HG02623 (cell line): ENCODE results near the gene PHACTR4.
A peak's percentile ranks its signal among the peaks of the same experiment; 100 is the strongest.
"Not testable (repeated sequence)": the region's sequence is repeated elsewhere in the genome, so short reads cannot be mapped to it uniquely, and the experiment has no call there.

Experiments
- ATAC-seq: cut with Tn5 transposase; IDR thresholded peaks from one replicate; pipeline ENCODE4 v1.9.1; 2021; ENCODE audit warnings: moderate library complexity; ENCODE audit not compliant: unreplicated experiment

The PHACTR4 gene

GRCh38 chr1:28370239-28371009 lies 884 bp downstream of the PHACTR4 start:
- peak; percentile 14 for ATAC-seq

DNA sequence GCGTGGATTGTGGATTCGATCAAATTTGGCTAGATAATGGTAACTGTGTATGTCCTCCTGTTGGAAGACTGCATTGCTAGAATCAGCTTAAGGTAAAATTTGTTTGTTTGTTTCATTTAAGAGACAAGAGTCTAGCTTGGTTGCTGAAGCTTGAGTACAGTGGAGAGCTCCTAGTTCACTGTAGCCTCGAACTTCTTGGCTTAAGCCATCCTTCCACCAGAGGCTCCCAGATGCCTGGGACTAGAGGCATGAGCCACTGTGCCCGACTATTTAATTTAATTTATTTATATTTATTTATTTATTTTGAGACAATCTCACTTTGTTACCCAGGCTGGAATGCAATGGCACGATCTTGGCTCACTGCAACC lies 1.5 kb downstream of the PHACTR4 start:
- no peak for ATAC-seq

- ATAC-seq: not testable (repeated sequence)
Measured at GRCh38 chr1:28373450-28373849, 3.9 kb downstream of the PHACTR4 start.

DNA sequence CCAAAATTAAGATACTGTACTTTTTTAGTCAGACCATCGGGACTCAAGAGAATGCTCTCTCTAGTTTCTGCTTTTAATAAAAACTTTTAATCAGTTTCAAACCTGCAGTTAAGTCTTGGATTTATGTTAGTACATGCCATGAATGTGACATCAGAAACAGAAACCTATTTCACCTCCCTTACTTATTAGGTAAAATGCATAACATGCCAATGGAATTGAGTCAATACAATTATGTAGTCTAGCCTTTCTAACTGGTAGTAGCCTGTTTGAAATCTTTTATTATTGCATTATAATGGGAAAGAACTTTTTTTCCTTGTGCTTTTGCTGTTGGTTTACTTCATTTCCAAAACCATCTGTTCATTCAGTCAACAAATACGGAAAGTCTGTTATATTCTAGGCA lies 4.8 kb downstream of the PHACTR4 start:
- no peak for ATAC-seq

GRCh38 chr1:28375598-28375997 lies 6.1 kb downstream of the PHACTR4 start:
- not testable (repeated sequence) for ATAC-seq

DNA sequence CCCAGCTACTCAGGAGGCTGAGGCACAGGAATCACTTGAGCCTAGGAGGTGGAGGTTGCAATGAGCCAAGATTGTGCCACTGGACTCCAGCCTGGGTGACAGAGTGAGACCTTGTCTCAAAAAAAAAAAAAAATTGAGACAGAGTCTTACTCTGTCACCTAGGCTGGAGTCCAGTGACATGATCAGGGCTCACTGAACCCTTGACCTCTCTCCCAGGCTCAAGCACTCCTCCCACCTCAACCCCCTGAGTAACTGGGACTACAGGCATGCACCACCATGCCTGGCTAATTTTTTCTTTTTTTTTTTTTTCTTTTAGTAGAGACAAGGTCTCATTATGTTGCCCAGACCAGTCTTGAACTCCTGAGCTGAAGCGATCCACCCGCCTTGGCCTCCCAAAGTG lies 6.7 kb downstream of the PHACTR4 start:
- not testable (repeated sequence) for ATAC-seq

DNA sequence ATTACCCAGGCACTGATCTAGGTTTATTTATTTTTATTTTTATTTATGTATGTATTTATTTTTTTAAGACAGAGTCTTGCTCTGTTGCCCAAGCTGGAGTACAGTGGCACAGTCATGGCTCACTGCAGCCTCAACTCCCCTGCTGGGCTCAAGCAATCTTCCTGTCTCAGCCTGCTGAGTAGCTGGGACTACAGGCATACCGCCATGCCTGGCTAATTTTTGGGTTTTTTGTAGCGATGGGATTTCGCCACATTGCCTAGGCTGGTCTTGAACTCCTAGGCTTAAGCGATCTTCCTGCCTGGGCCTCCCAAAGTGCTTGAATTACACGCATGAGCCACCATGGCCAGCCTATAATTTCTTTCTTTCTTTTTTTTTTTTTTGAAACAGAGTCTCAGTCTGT lies 9.4 kb downstream of the PHACTR4 start:
- ATAC-seq: no peak

- no peak for ATAC-seq
Measured at GRCh38 chr1:28380394-28380793, 10.9 kb downstream of the PHACTR4 start.

DNA sequence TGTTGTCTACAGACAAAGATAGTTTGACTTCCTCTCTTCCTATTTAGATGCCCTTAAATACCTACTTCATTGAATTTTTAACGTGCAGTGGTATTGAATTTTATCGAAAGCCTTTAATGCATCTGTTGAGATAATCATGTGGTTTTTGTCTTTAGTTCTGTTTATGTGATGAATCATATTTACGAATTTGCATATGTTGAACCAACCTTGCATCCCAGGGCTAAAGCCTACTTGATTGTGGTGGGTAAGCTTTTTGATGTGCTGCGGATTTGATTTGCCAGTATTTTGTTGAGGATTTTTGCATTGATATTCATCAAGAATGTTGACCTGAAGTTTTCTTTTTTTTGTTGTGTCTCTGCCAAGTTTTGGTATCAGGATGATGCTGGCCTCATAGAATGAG lies 14.2 kb downstream of the PHACTR4 start:
- not testable (repeated sequence) for ATAC-seq

DNA sequence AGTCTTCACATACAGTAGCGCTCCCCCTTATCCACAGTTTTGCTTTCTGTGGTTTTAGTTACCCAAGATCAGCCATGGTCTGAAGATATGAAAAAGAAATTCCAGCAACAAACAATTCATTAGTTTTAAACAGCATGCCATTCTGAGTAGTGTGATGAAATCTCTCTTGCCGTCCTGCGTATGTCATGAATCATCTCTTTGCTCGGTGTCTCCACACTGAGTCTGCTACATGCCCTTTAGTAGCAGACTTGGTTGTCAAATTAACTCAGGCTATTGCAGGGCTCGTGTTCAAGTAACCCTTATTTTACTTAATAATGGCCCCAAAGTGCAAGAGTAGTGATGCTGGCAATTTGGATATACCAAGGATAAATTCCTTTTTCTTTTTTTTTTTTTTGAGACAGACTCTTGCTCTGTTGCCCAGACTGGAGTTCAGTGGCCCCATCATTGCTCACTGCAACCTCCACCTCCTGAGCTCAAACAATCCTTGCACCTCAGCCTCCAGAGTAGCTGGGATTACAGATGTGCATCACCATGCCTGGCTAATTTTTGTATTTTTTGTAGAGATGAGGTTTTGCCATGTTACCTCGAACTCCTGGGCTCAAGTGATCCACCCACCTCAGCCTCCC lies 22.6 kb downstream of the PHACTR4 start:
- no peak for ATAC-seq

GRCh38 chr1:28394136-28394535 lies 24.6 kb downstream of the PHACTR4 start:
- ATAC-seq: no peak

DNA sequence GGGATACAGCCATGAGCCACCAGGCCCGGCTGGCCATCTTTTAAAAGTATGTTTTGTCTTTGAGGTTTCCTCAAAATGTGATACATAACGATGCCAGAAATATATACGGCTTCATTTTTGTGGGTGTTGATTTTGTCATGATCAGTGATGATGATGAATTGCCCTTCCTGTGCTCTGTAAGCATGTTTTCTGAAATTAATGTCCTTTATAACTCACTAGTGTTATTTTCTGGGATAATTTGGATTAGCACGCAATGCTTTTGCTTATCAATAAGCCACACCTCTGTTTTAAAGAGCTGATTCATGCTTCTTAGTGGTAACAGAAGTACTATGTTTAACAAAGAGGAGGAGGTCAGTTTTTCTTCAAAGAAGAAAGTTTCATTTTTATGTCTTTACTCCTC lies 25.6 kb downstream of the PHACTR4 start:
- no peak for ATAC-seq

- no peak for ATAC-seq
Measured at GRCh38 chr1:28401760-28402159, 32.2 kb downstream of the PHACTR4 start.

DNA sequence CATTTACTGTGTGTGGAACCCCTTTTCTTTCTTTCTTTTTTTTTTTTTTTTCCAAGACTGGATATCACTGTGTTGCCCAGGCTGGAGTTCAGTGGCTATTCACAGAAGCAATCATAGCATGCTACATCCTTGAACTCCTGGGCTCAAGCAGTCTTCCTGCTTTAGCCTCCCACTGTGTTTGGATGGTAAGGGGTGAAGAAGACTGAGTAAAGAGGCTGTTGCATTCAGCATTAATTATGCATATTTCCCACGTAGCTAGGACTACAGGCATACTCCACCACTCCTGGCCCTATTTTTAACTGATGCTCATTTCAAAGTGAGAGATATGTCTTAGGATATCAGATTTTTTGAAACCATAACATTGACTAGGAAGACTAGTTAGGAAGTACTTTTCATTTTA lies 39.5 kb downstream of the PHACTR4 start:
- no peak for ATAC-seq

GRCh38 chr1:28411656-28412055 lies 42.1 kb downstream of the PHACTR4 start:
- ATAC-seq: no peak

- ATAC-seq: no peak
Measured at GRCh38 chr1:28412731-28413130, 43.2 kb downstream of the PHACTR4 start.

GRCh38 chr1:28416509-28417194 lies 47.1 kb downstream of the PHACTR4 start:
- no peak for ATAC-seq

DNA sequence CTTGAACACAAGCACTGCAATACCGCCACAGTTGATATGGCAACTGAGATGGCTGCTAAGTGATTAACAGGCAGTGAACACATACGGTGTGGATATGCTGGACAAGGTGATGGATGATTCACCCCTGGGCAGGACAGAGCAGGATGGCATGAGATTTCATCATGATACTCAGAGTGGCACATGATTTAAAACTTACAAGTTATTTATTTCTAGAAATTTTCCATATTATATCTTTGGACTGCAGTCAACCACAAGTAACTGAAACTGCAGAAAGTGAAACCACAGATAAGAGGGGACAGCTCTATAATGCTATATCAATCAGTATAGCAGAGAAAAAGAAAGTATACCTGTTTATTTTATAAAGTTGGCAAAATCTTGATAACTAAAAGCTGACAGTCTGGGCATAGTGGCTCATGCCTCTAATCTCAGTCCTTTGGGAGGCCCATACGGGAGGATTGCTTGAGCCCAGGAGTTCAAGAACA lies 47.9 kb downstream of the PHACTR4 start:
- no peak for ATAC-seq

DNA sequence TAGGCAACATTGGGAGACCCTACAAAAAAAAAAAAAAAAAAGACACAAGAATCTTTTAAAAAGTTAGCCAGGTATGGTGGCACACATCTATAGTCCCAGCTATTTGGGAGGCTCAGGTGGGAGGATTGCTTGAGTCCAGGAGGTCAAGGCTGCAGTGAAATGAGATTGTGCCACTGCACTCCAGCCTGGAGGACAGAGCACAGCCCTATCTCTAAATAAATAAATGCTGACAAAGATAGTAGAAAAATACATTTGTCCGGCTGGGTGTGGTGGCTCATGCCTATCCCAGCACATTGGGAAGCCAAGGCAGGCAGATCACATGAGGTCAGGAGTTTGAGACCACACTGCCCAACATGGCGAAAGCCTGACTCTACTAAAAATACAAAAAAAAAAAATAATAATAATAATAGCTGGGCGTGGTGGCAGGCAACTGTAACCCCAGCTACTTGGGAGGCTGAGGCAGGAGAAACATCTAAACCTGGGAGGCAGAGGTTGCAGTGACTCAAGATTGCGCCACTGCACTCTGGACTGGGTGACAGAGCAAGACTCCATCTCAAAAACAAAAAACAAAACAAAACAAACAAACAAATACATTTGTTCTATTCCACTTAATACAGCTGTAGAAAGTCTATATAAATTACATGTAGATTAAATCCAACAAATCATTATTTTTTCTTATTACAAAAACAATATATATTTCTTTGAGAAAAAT lies 48.5 kb downstream of the PHACTR4 start:
- no peak for ATAC-seq

DNA sequence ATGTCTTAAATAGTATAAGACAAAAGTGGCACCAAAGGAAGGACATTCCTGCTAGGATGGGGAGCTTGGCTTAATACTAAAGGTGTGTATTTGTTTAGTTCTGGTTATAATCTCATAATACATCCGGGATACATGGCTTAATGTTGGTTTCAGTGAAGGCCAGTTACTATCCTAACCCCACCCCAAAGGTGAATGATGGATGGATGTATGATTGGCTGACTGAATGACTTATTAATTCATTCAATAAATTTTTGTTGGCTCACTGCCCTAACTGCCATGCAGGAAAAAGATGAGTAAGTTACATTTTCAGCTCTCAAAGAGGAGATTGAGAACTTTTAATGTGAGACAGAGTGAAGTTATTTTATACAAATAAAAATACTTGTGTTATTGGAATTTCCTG lies 52.2 kb downstream of the PHACTR4 start:
- ATAC-seq: no peak

- ATAC-seq: no peak
Measured at GRCh38 chr1:28426831-28427230, 57.3 kb downstream of the PHACTR4 start.
